ENCODE results near the gene RSPRY1. TPM values are rescaled to one million over a fixed set of nuclear protein-coding genes. Genes with fewer than 3 reads are reported as not detected.

The RSPRY1 gene
- polyA plus RNA-seq, 2 donors, result 7.5 to 9.8 TPM

- peaks cover 4 to 12% of the 10 kb centered on the region in 2 donors for H3K36me3 ChIP-seq (ENCODE audit: control insufficient read depth in 2 of 2, insufficient read depth in 2 of 2, low read length in 1 of 2)
- peak overlapping the region; percentile 72 to 83 for H3K27ac ChIP-seq (ENCODE audit: low read depth in 2 of 2, low read length in 1 of 2)
- peaks cover 0 to 4% of the 10 kb centered on the region in 2 donors for H3K4me1 ChIP-seq (ENCODE audit: control insufficient read depth in 2 of 2, insufficient read depth in 2 of 2, low read length in 1 of 2)
- no peaks in the 10 kb centered on the region for H3K9me3 ChIP-seq (ENCODE audit: control insufficient read depth in 2 of 2, insufficient read depth in 1 of 2, low read depth in 1 of 2, low read length in 1 of 2)
- no peaks in the 10 kb centered on the region for H3K27me3 ChIP-seq (ENCODE audit: control insufficient read depth in 1 of 2, insufficient read depth in 2 of 2, low read length in 2 of 2)
- H3K4me3 ChIP-seq (ENCODE audit: low read depth in 1 of 2, low read length in 2 of 2), result no peak overlapping the region
Measured at GRCh38 chr16:57166451-57166850, 19.7 kb upstream of the RSPRY1 start.

- WGBS, 2 donors, result 47 to 62% methylated on average over 7 of the region's 7 CpGs
- Histone ChIP-seq H3K9me3 (ENCODE audit: control insufficient read depth in 2 of 2, insufficient read depth in 1 of 2, low read depth in 1 of 2, low read length in 1 of 2) (no peaks in the 10 kb centered on the region), H3K4me1 (ENCODE audit: control insufficient read depth in 2 of 2, insufficient read depth in 2 of 2, low read length in 1 of 2) (peaks cover 0 to 4% of the 10 kb centered on the region in 2 donors), H3K27ac (ENCODE audit: low read depth in 2 of 2, low read length in 1 of 2) (peak overlapping the region; percentile 76 to 83), H3K36me3 (ENCODE audit: control insufficient read depth in 2 of 2, insufficient read depth in 2 of 2, low read length in 1 of 2) (peaks cover 8 to 13% of the 10 kb centered on the region in 2 donors), H3K27me3 (ENCODE audit: control insufficient read depth in 1 of 2, insufficient read depth in 2 of 2, low read length in 2 of 2) (no peaks in the 10 kb centered on the region), H3K4me3 (ENCODE audit: low read depth in 1 of 2, low read length in 2 of 2) (no peak overlapping the region)
Measured at GRCh38 chr16:57166951-57167350, 19.2 kb upstream of the RSPRY1 start.

DNA sequence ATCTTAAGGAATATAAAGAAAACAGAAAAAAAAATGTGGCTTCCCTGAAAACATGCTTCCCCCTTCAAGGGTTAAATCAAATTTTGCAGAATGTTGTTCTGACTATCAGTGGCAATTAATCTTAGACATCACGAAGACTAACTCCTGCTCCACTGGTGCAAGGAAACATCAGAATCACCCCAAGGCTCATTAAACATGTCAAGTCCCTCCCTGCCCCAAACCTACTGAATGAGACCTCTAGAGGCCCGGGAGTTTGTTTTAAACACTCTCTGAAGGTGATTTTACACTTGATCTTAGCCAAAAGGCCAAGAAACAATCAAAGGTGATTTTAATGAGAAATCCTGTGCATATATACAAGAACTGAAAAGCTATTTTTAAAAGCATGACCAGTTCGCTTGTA is 18.6 kb upstream of the RSPRY1 start:
- H3K27ac ChIP-seq (ENCODE audit: low read depth in 2 of 2, low read length in 1 of 2), result peak overlapping the region; percentile 68 to 76

GRCh38 chr16:57167953-57168352 is 18.2 kb upstream of the RSPRY1 start:
- peaks cover 0 to 4% of the 10 kb centered on the region in 2 donors for H3K4me1 ChIP-seq (ENCODE audit: control insufficient read depth in 2 of 2, insufficient read depth in 2 of 2, low read length in 1 of 2)
- peaks cover 12 to 14% of the 10 kb centered on the region in 2 donors for H3K36me3 ChIP-seq (ENCODE audit: control insufficient read depth in 2 of 2, insufficient read depth in 2 of 2, low read length in 1 of 2)
- no peaks in the 10 kb centered on the region for H3K27me3 ChIP-seq (ENCODE audit: control insufficient read depth in 1 of 2, insufficient read depth in 2 of 2, low read length in 2 of 2)
- no peak overlapping the region for H3K27ac ChIP-seq (ENCODE audit: low read depth in 2 of 2, low read length in 1 of 2)
- no peaks in the 10 kb centered on the region for H3K9me3 ChIP-seq (ENCODE audit: control insufficient read depth in 2 of 2, insufficient read depth in 1 of 2, low read depth in 1 of 2, low read length in 1 of 2)
- 10 to 12% methylated on average over 4 of the region's 4 CpGs for WGBS, 2 donors
- H3K4me3 ChIP-seq (ENCODE audit: low read depth in 1 of 2, low read length in 2 of 2), result no peak overlapping the region

More for the DNA sequence above, 18.6 kb upstream of the RSPRY1 start:
- H3K27me3 ChIP-seq (ENCODE audit: control insufficient read depth in 1 of 2, insufficient read depth in 2 of 2, low read length in 2 of 2), result no peaks in the 10 kb centered on the region
- peaks cover 0 to 4% of the 10 kb centered on the region in 2 donors for H3K4me1 ChIP-seq (ENCODE audit: control insufficient read depth in 2 of 2, insufficient read depth in 2 of 2, low read length in 1 of 2)
- WGBS, 2 donors, result 52 to 64% methylated on average over 3 of the region's 3 CpGs
- no peak overlapping the region for H3K4me3 ChIP-seq (ENCODE audit: low read depth in 1 of 2, low read length in 2 of 2)
- H3K9me3 ChIP-seq (ENCODE audit: control insufficient read depth in 2 of 2, insufficient read depth in 1 of 2, low read depth in 1 of 2, low read length in 1 of 2), result no peaks in the 10 kb centered on the region
- peaks cover 10 to 13% of the 10 kb centered on the region in 2 donors for H3K36me3 ChIP-seq (ENCODE audit: control insufficient read depth in 2 of 2, insufficient read depth in 2 of 2, low read length in 1 of 2)

DNA sequence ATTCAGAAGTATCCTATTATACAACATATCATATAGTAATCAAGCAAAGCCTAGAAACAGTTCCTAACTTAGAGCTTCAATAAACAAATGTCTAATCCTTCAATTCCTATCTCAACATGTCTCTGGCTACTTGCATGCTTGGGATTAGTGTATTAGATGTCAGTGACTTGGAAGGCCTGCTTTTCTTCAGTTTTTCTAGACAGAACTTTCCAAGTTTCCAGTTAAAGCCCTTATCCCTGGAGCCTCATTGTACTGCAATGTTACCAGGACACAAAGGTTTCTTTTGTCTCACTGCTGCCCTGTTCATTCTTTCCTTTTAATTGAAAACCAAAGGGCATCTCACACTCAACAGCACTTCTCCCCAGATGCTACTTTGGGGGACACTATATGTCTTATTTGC is 16.8 kb upstream of the RSPRY1 start:
- no peaks in the 10 kb centered on the region for H3K9me3 ChIP-seq (ENCODE audit: control insufficient read depth in 2 of 2, insufficient read depth in 1 of 2, low read depth in 1 of 2, low read length in 1 of 2)
- H3K4me1 ChIP-seq (ENCODE audit: control insufficient read depth in 2 of 2, insufficient read depth in 2 of 2, low read length in 1 of 2), result peaks cover 0 to 4% of the 10 kb centered on the region in 2 donors
- H3K27ac ChIP-seq (ENCODE audit: low read depth in 2 of 2, low read length in 1 of 2), result no peak overlapping the region
- H3K4me3 ChIP-seq (ENCODE audit: low read depth in 1 of 2, low read length in 2 of 2), result no peak overlapping the region
- H3K36me3 ChIP-seq (ENCODE audit: control insufficient read depth in 2 of 2, insufficient read depth in 2 of 2, low read length in 1 of 2), result peaks cover 13 to 17% of the 10 kb centered on the region in 2 donors
- H3K27me3 ChIP-seq (ENCODE audit: control insufficient read depth in 1 of 2, insufficient read depth in 2 of 2, low read length in 2 of 2), result no peaks in the 10 kb centered on the region

- H3K4me3 ChIP-seq (ENCODE audit: low read depth in 1 of 2, low read length in 2 of 2), result no peak overlapping the region
- no peak overlapping the region for H3K27ac ChIP-seq (ENCODE audit: low read depth in 2 of 2, low read length in 1 of 2)
- 85 to 86% methylated on average over 5 of the region's 5 CpGs for WGBS, 2 donors
- peaks cover 9 to 13% of the 10 kb centered on the region in 2 donors for H3K36me3 ChIP-seq (ENCODE audit: control insufficient read depth in 2 of 2, insufficient read depth in 2 of 2, low read length in 1 of 2)
- H3K4me1 ChIP-seq (ENCODE audit: control insufficient read depth in 2 of 2, insufficient read depth in 2 of 2, low read length in 1 of 2), result no peaks in the 10 kb centered on the region
- no peaks in the 10 kb centered on the region for H3K27me3 ChIP-seq (ENCODE audit: control insufficient read depth in 1 of 2, insufficient read depth in 2 of 2, low read length in 2 of 2)
- no peaks in the 10 kb centered on the region for H3K9me3 ChIP-seq (ENCODE audit: control insufficient read depth in 2 of 2, insufficient read depth in 1 of 2, low read depth in 1 of 2, low read length in 1 of 2)
Measured at GRCh38 chr16:57172721-57173290, 13.3 kb upstream of the RSPRY1 start.

GRCh38 chr16:57175896-57176295 is 10.2 kb upstream of the RSPRY1 start:
- H3K36me3 ChIP-seq (ENCODE audit: control insufficient read depth in 2 of 2, insufficient read depth in 2 of 2, low read length in 1 of 2), result peaks cover 9 to 13% of the 10 kb centered on the region in 2 donors
- H3K4me1 ChIP-seq (ENCODE audit: control insufficient read depth in 2 of 2, insufficient read depth in 2 of 2, low read length in 1 of 2), result no peaks in the 10 kb centered on the region
- no peak overlapping the region for H3K27ac ChIP-seq (ENCODE audit: low read depth in 2 of 2, low read length in 1 of 2)
- H3K27me3 ChIP-seq (ENCODE audit: control insufficient read depth in 1 of 2, insufficient read depth in 2 of 2, low read length in 2 of 2), result no peaks in the 10 kb centered on the region
- H3K4me3 ChIP-seq (ENCODE audit: low read depth in 1 of 2, low read length in 2 of 2), result no peak overlapping the region
- no peaks in the 10 kb centered on the region for H3K9me3 ChIP-seq (ENCODE audit: control insufficient read depth in 2 of 2, insufficient read depth in 1 of 2, low read depth in 1 of 2, low read length in 1 of 2)
- WGBS, 2 donors, result 83 to 85% methylated on average over 5 of the region's 5 CpGs

DNA sequence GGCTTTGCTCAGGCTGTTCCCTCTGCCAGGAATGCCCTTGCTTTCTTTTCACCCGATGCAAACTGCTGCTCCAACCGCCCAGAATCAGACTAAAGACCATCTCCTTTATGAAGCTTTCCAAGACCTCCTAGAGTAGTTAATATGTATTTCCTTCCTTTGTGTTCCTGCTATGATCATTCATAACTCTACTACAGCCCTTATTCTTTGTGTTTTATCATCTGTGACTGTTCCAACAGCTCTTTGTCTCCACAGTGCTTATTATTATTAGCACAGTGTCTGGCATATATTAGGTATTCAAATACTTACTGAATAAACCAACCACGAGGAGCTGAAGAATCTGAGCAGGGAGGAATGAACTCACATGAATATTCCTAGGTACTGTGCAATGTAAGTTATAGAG is 7.9 kb upstream of the RSPRY1 start:
- peaks cover 0 to under 1% of the 10 kb centered on the region in 2 donors for H3K36me3 ChIP-seq (ENCODE audit: control insufficient read depth in 2 of 2, insufficient read depth in 2 of 2, low read length in 1 of 2)
- no peaks in the 10 kb centered on the region for H3K27me3 ChIP-seq (ENCODE audit: control insufficient read depth in 1 of 2, insufficient read depth in 2 of 2, low read length in 2 of 2)
- WGBS, 2 donors, result 66 to 67% methylated on average over 3 of the region's 3 CpGs
- no peaks in the 10 kb centered on the region for H3K4me1 ChIP-seq (ENCODE audit: control insufficient read depth in 2 of 2, insufficient read depth in 2 of 2, low read length in 1 of 2)
- no peak overlapping the region for H3K27ac ChIP-seq (ENCODE audit: low read depth in 2 of 2, low read length in 1 of 2)
- H3K4me3 ChIP-seq (ENCODE audit: low read depth in 1 of 2, low read length in 2 of 2), result no peak overlapping the region
- no peaks in the 10 kb centered on the region for H3K9me3 ChIP-seq (ENCODE audit: control insufficient read depth in 2 of 2, insufficient read depth in 1 of 2, low read depth in 1 of 2, low read length in 1 of 2)

- H3K27me3 ChIP-seq (ENCODE audit: control insufficient read depth in 1 of 2, insufficient read depth in 2 of 2, low read length in 2 of 2), result no peaks in the 10 kb centered on the region
- no peak overlapping the region for H3K4me3 ChIP-seq (ENCODE audit: low read depth in 1 of 2, low read length in 2 of 2)
- no peak overlapping the region for H3K27ac ChIP-seq (ENCODE audit: low read depth in 2 of 2, low read length in 1 of 2)
- H3K4me1 ChIP-seq (ENCODE audit: control insufficient read depth in 2 of 2, insufficient read depth in 2 of 2, low read length in 1 of 2), result no peaks in the 10 kb centered on the region
- no peaks in the 10 kb centered on the region for H3K36me3 ChIP-seq (ENCODE audit: control insufficient read depth in 2 of 2, insufficient read depth in 2 of 2, low read length in 1 of 2)
- 61 to 70% methylated on average over 4 of the region's 4 CpGs for WGBS, 2 donors
- H3K9me3 ChIP-seq (ENCODE audit: control insufficient read depth in 2 of 2, insufficient read depth in 1 of 2, low read depth in 1 of 2, low read length in 1 of 2), result no peaks in the 10 kb centered on the region
Measured at GRCh38 chr16:57178793-57179212, 7.3 kb upstream of the RSPRY1 start.

DNA sequence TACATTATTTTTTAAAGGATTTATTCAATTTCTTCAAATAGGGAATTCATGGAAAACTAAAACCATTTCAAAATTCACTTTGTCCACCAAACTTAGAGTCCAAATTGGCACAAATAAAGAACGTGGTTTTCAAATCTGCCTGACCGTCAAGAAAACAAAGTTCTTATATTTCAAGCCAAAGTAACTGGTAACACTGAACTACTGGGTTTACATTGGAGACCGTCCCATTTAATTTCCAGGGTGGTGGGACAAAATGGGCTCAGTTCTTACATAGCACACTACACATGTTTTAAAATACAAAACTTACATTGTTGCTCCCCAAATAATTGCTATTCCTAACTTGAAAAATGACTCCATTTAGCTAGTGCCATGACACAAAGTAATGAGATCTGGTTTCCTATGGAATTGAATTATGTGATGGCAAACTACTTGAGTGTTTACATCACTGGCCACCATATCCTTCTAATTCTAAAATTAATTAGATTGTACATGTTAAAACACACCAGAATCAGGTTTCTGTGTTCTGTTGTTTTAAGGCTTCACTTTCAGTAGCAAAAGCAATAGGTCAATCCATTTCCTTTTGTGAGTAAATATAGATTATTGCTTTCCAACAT is 6.8 kb upstream of the RSPRY1 start:
- Histone ChIP-seq H3K4me1 (ENCODE audit: control insufficient read depth in 2 of 2, insufficient read depth in 2 of 2, low read length in 1 of 2) (no peaks in the 10 kb centered on the region), H3K9me3 (ENCODE audit: control insufficient read depth in 2 of 2, insufficient read depth in 1 of 2, low read depth in 1 of 2, low read length in 1 of 2) (no peaks in the 10 kb centered on the region), H3K27ac (ENCODE audit: low read depth in 2 of 2, low read length in 1 of 2) (no peak overlapping the region), H3K27me3 (ENCODE audit: control insufficient read depth in 1 of 2, insufficient read depth in 2 of 2, low read length in 2 of 2) (no peaks in the 10 kb centered on the region), H3K4me3 (ENCODE audit: low read depth in 1 of 2, low read length in 2 of 2) (no peak overlapping the region), H3K36me3 (ENCODE audit: control insufficient read depth in 2 of 2, insufficient read depth in 2 of 2, low read length in 1 of 2) (no peaks in the 10 kb centered on the region)
- 63 to 74% methylated on average over 3 of the region's 3 CpGs for WGBS, 2 donors

Measured in esophagus (tissue), 2 donors.